ENCODE data around the gene FAM13C.
"Not testable (repeated sequence)": the region's sequence is repeated elsewhere in the genome, so short reads cannot be mapped to it uniquely, and the experiment has no call there.

FAM13C gene

DNA sequence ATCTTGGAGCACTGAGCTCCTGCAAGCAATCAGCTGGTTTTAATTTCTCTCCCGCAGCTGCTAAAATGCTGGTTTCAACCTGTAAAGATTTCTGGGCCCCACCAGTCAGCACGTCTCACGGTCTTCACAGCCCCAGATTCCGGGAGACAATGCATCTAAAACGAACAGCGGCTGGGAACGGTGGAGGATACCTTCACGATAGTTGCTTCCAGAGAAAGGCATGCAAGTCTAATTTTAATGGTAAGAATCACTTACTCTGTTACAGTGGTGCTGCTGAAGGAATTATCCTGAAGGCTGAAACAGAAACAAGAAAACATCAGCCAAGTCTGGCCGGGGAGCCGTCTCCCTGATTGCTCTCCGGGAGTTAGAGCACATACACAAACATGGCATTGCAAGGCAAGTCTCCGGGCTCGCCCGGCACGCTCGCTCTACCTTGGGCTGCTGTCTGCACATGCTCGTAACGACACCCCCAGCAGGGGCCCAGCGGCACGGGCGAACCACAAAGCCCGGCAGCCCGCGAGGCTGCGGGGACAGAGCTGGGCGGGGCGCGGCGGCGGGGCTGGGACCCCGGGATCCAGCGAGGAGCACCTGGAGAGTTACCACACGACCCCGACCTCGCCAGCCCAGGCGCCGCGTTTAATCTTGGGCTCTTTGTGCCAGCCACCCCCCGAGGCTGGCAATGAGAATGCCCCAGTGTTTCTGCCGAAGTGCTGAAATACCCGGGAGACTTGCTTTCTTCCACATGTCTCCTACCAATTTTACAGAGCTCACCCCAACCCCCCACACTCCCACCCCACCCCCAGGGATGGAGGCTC is at the start of gene FAM13C:
TSS of gene FAM13C (minus strand) at position 406 of the 815 bp plus-strand sequence. CDS start at position 317, 89 bp downstream.
- in situ Hi-C loops (cut with HindIII; ENCODE audit: low sequenced_read_pairs): no loop called here

DNA sequence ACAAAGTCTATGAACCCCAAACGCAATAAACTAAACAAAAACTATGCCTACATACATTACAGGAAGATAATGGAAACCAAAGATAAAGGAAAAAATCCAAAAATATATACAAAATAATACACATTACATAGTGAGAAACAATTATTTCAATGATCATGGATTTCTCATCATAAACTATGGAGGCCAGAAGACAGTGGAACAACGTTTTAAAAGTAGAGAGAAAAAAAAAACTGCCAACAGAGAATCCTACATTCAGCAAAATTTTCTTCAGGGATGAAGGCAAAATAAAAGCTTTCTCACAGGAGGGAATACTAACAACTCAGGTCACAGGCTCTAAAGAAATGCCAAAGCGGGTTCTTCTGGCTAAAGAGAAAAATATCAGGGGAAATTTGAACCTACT is 42.9 kb upstream of the FAM13C start:
- in situ Hi-C loops (cut with HindIII; ENCODE audit: low sequenced_read_pairs): no loop called here

DNA sequence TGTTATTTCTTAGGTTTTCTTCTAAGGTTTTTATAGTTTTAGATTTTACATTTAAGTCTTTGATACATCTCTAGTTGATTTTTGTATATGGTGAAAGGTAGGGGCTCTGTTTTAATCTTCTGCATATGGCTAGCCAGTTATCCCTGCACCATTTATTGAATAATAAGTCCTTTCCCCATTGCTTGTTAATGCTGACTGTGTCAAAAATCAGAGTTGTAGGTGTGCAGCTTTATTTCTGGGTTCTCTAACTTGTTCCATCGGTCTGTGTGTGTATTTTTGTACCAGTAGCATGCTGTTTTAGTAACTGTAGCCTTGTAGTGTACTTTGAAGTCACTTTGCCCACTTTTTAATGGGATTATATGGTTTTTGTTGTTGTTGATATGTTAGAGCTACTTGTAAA is 37.9 kb upstream of the FAM13C start:
- in situ Hi-C loops (cut with HindIII; ENCODE audit: low sequenced_read_pairs): no loop called here

DNA sequence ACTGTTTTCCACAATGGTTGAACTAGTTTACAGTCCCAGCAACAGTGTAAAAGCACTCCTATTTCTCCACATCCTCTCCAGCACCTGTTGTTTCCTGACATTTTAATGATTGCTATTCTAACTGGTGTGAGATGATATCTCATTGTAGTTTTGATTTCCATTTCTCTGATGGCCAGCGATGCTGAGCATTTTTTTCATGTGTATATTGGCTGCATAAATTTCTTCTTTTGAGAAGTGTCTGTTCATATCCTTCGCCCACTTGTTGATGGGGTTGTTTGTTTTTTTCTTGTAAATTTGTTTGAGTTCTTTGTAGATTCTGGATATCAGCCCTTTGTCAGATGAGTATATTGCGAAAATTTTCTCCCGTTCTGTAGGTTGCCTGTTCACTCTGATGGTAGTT is 37.0 kb upstream of the FAM13C start:
- in situ Hi-C loops (cut with HindIII; ENCODE audit: low sequenced_read_pairs): not testable (repeated sequence)

DNA sequence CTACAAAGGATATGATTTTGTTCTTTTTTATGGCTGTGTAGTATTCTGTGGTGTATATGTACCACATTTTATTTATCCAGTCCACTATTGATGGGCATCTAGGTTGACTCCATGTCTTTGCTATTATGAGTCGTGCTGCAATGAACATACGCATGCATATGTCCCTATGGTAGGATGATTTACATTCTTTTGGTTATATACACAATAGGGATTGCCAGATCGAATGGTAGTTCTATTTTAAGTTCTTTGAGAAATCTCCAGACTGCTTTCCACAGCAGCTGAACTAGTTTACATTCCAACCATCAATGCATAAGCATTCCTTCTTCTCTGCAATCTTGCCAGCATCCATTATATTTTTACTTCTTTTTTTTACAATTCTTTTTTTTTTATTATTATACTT is 35.6 kb upstream of the FAM13C start:
- in situ Hi-C loops (cut with HindIII; ENCODE audit: low sequenced_read_pairs): no loop called here

DNA sequence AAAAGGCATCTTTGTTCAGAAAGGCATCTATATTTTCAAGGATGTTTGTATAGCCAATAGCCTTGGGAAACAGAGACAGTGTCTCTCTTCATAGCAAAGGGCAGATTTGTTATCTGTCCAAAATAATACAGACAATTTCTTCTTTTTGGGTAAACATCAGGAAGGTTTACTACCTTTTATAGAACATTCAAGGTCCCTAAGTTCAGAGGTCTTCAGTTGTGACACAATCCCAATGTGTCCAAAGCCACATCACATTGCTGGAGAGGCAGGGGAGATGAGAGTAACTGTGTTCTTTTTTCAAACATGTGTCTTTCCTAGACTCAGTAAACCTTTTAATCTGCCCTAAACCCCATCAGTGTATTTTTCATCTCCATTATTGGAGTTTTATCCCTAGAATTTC is 33.6 kb upstream of the FAM13C start:
- in situ Hi-C loops (cut with HindIII; ENCODE audit: low sequenced_read_pairs): no loop called here

DNA sequence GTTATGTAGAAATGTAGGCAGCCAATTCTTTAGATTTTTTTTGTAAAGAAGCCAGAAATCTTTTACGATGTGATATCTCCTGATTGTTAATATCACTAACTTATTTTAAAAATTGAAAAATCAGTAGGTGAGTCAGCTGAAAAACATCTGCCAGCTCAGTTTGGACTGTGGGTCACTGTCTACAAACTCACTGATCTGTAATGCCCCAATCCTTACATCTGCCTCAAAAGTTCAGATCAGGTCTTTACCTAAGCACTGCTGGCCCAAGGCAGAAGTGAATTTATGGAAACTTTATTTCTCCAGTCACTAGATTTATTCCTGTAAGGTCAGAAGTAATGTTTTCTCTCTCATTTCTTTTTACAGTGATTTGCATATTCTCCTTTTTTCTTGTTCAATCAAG is 31.0 kb upstream of the FAM13C start:
- in situ Hi-C loops (cut with HindIII; ENCODE audit: low sequenced_read_pairs): no loop called here

DNA sequence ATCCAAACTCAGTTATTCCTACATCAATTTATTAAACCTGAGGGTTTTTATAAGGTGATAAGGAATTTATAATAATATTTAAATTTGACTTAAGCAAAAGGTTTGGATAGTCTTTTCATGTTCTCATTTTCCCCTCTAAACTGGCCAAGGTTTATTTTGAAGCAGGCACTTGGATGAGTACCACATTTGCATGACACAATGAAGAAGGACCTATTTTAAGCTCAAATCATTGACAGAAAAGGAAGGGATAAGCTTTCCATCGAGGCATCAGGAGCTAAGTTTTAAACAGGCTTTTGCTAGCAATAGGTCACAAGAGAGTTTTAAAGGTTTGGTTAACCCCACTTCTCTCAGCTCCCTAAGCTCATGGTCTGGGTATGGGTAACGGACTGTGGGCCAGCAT is 28.7 kb upstream of the FAM13C start:
- in situ Hi-C loops (cut with HindIII; ENCODE audit: low sequenced_read_pairs): no loop called here

DNA sequence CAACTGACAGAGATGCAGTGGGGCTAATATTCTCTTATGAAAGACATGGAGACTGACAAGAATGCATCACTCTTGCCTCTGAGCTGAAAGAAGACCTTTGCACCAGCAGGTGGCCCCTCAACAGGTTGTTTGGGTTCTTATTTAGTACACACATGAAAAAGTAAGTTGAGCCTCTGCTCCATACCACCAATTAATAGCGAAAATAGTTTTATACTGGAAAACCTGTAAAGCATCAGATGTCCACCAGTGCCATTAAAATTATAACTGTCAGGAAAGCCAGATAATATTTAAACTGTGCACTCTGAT is 26.3 kb upstream of the FAM13C start:
- in situ Hi-C loops (cut with HindIII; ENCODE audit: low sequenced_read_pairs): no loop called here

DNA sequence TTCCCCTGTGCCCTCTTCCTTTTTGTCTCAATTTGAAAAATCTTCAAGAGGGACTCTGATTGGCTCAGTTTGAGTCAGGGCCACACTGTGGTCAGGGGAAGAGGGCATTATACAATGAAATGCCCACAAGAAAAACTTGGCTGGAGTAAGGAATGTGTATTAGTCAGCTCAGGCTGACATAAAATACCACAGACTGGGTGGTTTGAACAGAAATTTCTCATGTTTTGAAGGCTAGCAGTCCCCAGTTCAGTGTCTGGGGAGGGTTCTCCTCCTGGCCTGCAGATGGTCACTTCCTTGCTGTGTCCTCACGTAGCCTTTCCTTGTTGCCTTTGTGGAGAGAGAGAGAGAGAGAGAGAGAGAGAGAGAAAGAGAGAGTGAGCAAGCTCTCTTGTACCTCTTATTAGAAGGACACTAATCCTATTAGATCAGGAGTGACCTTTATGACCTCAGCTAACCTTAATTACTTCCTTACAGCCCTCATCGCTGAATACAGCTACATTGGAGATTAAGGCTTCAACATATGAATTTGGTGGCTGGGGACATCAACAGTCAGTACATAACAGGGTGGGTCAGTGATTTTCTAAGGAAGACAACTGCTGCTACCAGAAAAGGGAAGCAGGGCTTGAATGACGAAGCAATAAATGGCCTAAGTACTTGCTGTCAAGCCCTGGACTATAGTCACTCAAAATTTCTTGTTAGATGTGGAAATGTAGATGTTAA is 25.8 kb upstream of the FAM13C start:
- in situ Hi-C loops (cut with HindIII; ENCODE audit: low sequenced_read_pairs): no loop called here

DNA sequence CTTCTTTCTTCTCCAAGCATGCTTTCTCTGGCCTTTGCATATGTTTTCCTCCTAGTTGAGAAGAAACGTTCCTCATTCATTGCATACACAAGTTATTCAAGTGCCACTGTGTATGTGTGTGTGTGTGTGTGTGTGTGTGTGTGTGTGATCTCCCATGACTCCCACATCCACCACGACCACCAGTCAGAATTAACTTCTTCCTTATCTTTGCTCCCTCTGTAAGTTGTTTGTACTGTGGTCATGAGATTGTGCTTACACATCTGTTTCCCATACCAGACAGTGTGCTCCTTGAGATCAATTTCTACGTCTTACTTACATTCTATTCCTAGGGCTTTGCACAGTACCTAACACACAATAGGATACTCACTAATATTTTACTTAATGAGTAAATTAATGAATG is 22.4 kb upstream of the FAM13C start:
- in situ Hi-C loops (cut with HindIII; ENCODE audit: low sequenced_read_pairs): no loop called here

DNA sequence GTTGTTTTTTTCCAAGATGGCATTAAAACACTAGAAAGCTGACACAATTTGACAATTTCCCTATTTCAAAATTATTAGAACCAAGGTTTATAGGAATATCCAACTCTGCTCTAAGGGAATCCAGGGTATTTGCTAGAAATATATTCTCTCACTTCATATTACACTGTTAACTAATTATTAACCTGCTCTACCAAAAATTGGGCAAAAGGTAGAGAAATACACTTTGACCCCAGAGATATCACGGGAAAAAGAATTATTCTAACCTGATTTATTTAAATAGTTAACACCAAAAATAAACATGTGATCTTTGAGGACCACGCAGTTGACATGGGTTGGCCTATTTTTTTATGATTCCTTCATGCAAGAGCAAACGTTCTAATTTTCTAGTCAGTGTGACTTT is 21.6 kb upstream of the FAM13C start:
- in situ Hi-C loops (cut with HindIII; ENCODE audit: low sequenced_read_pairs): no loop called here

DNA sequence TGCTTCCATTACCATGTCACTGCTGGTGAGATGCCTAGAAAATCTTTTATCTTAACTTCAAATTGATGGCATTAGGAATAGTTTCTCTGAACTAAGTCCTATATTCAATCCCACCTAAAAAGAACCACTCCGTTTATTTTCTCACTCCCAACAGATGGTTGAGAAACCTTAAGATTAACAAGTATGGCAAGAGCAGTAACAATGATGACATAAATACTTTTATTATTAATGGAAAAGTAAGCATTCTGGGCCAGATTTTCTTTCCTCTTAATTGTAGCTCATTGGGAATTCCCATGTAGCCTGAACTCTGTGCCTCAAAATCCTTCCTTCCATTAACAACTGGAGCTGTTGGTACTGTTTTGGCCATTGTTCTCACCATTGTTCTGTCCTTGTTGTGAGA is 21.1 kb upstream of the FAM13C start:
- in situ Hi-C loops (cut with HindIII; ENCODE audit: low sequenced_read_pairs): no loop called here

DNA sequence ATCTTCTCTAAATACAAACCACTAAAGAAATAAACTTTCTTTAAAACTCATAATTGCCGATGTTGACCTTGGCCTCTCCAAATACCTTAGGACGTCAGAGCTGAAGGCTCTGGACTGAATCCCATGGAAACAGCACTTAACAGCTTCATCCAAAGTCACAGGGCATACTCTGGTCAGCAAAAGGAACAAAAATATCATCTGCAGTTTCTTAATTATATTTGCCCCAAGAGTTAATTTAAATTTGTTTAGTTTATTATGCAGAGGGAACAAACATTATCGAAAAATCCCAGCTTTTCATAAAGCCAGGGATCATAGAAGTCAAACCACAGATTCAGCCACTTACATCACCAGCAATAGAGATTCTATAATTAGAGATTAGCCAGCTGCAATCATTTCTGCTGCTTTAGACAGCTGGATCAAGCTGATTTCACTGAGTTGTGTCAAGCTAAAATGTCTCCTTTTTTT is 20.5 kb upstream of the FAM13C start:
- in situ Hi-C loops (cut with HindIII; ENCODE audit: low sequenced_read_pairs): no loop called here

DNA sequence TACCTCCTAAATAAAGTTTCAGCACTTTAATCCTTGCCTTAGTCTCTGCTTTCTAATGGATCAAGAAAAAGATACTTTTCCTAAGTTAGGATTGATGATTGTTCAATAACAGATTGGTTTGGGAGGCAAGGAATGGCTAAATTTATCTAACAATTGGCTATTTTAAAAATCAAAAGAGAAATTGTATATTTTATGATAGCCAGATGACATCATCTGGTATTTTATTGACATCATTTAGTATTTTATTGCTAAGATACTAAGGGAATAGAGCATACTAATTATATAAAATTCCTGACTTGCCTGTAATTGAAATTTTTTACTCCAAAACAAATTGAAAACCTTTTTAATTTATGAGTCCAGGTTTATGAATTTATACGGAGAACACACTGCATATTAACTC is 19.3 kb upstream of the FAM13C start:
- in situ Hi-C loops (cut with HindIII; ENCODE audit: low sequenced_read_pairs): no loop called here

DNA sequence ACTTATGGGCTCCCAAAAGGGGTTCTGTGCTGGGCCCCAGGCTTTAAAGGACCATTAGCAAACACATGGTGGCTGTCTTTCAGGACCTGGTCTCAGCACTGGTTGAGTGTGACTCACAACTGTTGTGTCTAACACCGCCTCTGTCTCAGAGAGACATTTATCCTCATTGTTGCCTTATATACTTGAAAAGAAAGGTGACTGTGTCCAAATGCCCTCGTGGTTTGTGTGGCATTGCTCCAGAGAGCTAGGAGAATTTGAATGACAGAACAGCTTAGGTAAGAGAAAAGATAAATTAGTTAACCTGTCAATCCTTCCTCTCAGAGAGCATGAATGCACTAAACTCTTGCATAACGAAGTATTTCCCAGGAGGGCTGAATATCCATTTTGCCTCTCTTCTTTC is 14.5 kb upstream of the FAM13C start:
- in situ Hi-C loops (cut with HindIII; ENCODE audit: low sequenced_read_pairs): no loop called here

DNA sequence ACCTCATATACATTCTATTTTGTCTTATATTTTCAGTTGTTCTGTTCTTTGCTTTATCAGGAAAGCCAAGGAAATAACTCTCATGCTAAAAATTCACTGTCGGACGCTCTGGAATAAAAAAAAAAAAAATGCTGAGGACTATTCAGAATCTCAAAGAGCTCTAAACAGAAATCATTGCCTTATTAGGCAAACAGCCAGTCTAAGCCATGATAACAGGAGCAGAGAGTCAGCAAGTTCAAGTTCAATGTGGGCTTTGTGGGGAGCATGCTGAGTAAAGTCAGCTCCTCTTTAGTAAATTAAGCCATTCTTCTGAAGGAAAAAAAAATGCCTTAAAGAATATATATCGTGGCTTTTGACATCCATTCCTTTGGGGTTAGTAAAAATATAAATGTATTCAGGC is 13.6 kb upstream of the FAM13C start:
- in situ Hi-C loops (cut with HindIII; ENCODE audit: low sequenced_read_pairs): no loop called here

DNA sequence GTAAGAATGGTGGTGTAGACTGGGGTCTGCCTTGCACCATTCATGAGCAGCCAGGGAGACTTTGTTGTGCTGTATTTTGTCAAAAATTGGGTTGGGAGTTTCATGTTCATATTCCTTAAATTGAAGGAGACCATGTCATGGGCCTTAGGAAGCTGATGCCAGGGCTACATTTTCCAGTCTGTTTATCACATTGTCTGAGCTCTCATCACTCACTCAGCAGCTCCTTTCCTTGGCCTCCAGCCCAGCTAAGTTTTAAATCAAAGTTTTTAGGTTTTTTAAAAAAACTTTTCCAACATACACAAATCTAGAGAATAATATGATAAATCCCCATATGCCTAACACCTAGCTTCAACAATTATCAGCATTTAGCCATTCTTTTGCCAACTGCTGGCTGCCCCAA is 12.6 kb upstream of the FAM13C start:
- in situ Hi-C loops (cut with HindIII; ENCODE audit: low sequenced_read_pairs): no loop called here

DNA sequence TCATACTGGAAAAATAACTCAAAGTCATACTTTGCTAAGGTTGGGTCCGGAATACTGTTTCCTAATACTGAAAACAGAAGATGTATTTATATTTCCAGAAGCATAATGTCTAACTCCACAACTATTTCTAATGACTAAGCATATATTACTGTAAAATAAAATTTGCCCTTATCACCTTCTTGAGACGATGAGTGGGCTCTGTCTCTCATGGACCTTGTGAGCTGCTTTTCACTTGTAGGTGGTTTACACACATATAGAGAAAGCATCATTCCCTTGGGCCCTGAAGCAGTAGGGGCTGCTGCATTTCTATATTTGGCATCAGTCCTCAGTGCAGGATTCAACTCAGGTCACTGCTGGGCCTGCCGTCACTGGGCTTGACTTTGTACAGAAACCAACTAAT is 10.7 kb upstream of the FAM13C start:
- in situ Hi-C loops (cut with HindIII; ENCODE audit: low sequenced_read_pairs): no loop called here

DNA sequence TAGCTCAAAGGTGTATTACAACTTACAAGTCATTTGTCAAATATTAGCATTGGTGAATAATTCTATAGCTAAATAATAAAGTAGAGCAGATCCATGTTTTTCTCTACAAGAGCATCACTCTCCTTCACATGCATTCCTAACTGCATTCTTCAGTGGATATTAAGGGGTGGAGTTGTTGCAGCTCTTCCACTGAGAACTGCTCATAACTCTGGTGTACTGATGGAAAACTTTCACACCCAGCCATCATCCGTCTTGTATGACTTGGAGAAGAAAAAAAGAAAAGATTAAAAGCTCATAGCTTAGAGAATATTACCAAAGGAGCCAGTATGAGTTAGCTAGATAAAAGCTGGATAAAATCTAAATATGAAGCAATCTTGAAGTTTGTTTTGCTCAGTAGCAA is 10.2 kb upstream of the FAM13C start:
- in situ Hi-C loops (cut with HindIII; ENCODE audit: low sequenced_read_pairs): no loop called here

DNA sequence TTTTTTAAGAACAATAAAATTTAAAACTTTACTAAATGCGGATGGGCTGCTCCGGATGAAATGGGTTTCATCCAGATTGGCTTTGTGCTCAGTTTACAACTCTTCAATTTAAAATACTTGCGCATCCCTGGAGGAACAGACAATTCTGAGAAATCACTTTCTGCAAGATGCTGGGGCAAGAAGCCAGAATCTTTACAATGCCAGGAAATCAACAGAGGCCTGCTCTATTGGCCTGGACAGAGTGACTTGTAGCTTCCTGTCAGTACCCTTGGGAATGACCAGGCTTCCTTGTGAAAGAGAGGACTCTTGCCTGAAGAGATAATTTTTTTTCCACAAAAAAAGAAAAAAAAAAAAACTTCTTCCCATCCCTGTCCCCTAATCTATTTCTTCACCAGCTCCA is 3.9 kb upstream of the FAM13C start:
- in situ Hi-C loops (cut with HindIII; ENCODE audit: low sequenced_read_pairs): no loop called here

DNA sequence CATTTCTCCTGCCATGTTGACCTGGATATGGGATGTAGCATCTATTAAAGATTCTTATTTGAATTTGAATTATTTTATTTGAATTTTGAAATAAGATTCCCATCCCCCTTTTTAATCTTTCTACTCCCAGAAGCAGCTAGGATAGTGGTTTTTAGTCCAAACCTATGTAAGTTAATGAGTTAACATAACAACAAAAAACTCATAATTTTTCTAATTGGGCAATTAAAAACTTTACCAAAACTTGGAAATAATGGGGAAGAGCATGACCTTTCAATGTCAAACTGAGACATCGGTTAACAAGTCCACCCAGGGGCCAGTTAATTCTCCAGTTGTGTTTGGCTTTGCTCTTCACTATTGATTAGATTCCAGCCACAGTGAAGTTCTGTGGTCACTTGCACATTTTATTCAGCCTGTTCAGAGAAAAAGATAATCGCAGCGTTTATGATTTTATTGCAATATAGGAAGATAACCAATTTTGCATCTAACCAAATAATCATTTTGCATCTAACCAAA is 1.2 kb upstream of the FAM13C start:
- in situ Hi-C loops (cut with HindIII; ENCODE audit: low sequenced_read_pairs): no loop called here
